ENCODE measurements around the gene GAREM1.

DNA sequence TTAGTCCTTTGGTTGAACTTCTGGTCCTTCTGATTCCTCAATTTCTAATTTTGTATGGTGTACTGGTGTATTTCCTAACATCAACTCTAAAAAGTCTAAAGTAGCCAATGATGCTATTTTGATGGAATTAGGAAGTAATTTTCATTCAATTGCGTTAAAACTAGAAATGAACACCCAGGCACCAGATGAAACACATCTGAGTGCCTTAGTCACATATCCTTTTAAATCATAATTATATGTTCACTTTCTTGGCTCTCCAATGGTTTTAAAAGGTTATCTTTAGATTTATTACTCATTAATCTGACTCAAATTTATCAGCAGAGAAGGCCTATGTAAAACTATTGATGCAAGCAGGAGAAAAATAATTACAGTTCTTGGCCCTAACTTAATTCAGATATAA is 119.7 kb downstream of the GAREM1 start:
- TF ChIP-seq, protein P1, sequence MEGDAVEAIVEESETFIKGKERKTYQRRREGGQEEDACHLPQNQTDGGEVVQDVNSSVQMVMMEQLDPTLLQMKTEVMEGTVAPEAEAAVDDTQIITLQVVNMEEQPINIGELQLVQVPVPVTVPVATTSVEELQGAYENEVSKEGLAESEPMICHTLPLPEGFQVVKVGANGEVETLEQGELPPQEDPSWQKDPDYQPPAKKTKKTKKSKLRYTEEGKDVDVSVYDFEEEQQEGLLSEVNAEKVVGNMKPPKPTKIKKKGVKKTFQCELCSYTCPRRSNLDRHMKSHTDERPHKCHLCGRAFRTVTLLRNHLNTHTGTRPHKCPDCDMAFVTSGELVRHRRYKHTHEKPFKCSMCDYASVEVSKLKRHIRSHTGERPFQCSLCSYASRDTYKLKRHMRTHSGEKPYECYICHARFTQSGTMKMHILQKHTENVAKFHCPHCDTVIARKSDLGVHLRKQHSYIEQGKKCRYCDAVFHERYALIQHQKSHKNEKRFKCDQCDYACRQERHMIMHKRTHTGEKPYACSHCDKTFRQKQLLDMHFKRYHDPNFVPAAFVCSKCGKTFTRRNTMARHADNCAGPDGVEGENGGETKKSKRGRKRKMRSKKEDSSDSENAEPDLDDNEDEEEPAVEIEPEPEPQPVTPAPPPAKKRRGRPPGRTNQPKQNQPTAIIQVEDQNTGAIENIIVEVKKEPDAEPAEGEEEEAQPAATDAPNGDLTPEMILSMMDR (IDR thresholded peaks at IDR 0.05) = no peak
- TF ChIP-seq POLR2A (IDR thresholded peaks at IDR 0.05) = no peak
